ENCODE data around the gene CXorf49. TPM values are rescaled to one million over a fixed set of nuclear protein-coding genes. Genes with fewer than 3 reads are reported as not detected.
A peak's percentile ranks its signal among the peaks of the same experiment; 100 is the strongest.
"Not testable (repeated sequence)": the region's sequence is repeated elsewhere in the genome, so short reads cannot be mapped to it uniquely, and the experiment has no call there.

The CXorf49 gene
- total RNA-seq, 6 experiments from 2014 or later: not detected

GRCh38 chrX:71671043-71671780, 46.9 kb downstream of the CXorf49 start:
- Mint-ChIP-seq H3K36me3 (ENCODE audit: low read depth) (no peaks in the 10 kb centered on the region), H3K4me1 (ENCODE audit: low read depth) (no peaks in the 10 kb centered on the region), H3K27me3 (ENCODE audit: insufficient read depth) (peaks cover 2% of the 10 kb centered on the region), H3K9me3 (no peaks in the 10 kb centered on the region), H3K4me3 (no peak overlapping the region), H3K27ac (no peak overlapping the region)
- no peak for TF ChIP-seq CTCF (IDR thresholded peaks at IDR 0.05)
- no peak for DNase-seq

DNA sequence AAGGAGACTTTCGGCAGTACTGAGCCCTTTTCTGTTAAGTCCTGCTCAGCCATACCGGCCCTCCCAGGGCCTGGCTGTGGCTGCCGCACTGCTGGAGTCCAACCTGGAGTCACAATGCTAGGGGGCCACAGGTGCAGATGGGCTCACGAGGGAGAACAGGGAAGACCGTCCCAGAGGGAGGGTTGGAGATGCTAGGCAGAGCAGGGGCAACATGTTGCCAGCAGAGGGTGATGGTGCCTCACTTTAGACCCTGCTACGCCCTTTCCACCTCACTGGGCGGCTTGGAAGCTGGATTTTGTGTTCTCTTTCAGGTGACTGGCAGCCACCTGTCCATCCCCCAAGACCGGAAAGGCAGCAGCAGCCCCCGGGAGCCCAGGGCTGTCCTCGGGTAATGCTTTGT, 48.1 kb downstream of the CXorf49 start:
- H3K27me3 Mint-ChIP-seq (ENCODE audit: insufficient read depth); H3K36me3 Mint-ChIP-seq (ENCODE audit: low read depth); DNase-seq; H3K4me3 Mint-ChIP-seq; H3K9me3 Mint-ChIP-seq; H3K27ac Mint-ChIP-seq; H3K4me1 Mint-ChIP-seq (ENCODE audit: low read depth): not testable (repeated sequence)
- peak; percentile 56 for TF ChIP-seq CTCF (IDR thresholded peaks at IDR 0.05)

DNA sequence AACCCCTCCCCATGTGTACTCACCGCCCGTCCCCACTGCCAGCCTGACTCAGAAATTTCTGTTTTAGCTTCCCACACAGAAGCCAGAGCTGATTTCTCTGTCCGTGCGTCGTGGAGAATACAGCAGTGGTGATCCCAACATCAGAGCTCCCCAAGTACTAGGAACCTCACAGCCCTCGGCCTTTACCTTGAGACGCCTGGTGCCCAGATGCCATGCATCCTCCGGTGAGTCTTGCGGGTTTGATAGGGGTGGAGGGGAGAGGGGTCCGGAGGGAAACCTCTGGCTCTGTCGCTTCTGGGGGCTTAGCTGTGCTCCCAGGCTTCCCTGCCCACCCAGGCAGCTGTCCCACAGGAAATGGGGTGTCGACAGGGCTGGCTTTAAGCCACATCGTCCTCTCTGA, 48.6 kb downstream of the CXorf49 start:
- Mint-ChIP-seq H3K4me3 (no peak overlapping the region), H3K9me3 (no peaks in the 10 kb centered on the region), H3K4me1 (ENCODE audit: low read depth) (no peaks in the 10 kb centered on the region), H3K36me3 (ENCODE audit: low read depth) (no peaks in the 10 kb centered on the region), H3K27ac (no peak overlapping the region), H3K27me3 (ENCODE audit: insufficient read depth) (peaks cover 2% of the 10 kb centered on the region)
- no peak for DNase-seq
- no peak for TF ChIP-seq CTCF (IDR thresholded peaks at IDR 0.05)

DNA sequence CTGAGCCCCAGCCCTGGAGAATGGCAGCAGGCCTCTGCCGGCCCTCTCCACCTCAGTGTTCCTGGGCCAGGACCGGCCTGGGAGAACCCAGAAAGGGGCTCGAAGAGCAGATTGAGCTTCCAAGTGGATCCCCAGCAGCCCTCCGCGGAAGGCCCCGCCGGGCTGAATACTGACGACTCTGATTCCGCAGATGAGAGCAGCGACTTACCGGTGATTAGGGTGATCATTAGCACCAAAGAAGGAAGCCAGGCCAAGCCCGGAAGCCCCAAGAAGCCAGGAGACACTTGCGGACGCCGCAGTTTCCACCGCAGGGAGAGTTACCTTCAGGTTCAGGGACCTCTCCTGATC, 49.9 kb downstream of the CXorf49 start:
- H3K4me1 Mint-ChIP-seq (ENCODE audit: low read depth): no peaks in the 10 kb centered on the region
- H3K36me3 Mint-ChIP-seq (ENCODE audit: low read depth): no peaks in the 10 kb centered on the region
- peaks cover 2% of the 10 kb centered on the region for H3K27me3 Mint-ChIP-seq (ENCODE audit: insufficient read depth)
- H3K9me3 Mint-ChIP-seq: no peaks in the 10 kb centered on the region
- no peak for TF ChIP-seq CTCF (IDR thresholded peaks at IDR 0.05)
- no peak overlapping the region for H3K27ac Mint-ChIP-seq
- DNase-seq: no peak
- H3K4me3 Mint-ChIP-seq: no peak overlapping the region

GRCh38 chrX:71667328-71668247, 50.5 kb downstream of the CXorf49 start, which contains the start of gene LOC101059915:
TSS of gene LOC101059915 (plus strand) at chrX:71667546.
- Mint-ChIP-seq H3K4me3 (no peak within 1 kb of the TSS), H3K9me3 (no peaks in the 10 kb centered on the region), H3K4me1 (ENCODE audit: low read depth) (no peaks in the 10 kb centered on the region), H3K27ac (no peak within 1 kb of the TSS), H3K36me3 (ENCODE audit: low read depth) (no peaks in the 10 kb centered on the region), H3K27me3 (ENCODE audit: insufficient read depth) (peaks cover 2% of the 10 kb centered on the region)
- DNase-seq: no peak
- no peak for TF ChIP-seq CTCF (IDR thresholded peaks at IDR 0.05)

Data from HFFc6 (cell line).